HG03066 (cell line): ENCODE data around the gene SRP72.

Experiments
- ATAC-seq: cut with Tn5 transposase; IDR thresholded peaks from one replicate; pipeline ENCODE4 v1.9.1; 2021; ENCODE audit warnings: low read depth; ENCODE audit not compliant: unreplicated experiment

The SRP72 gene

GRCh38 chr4:56537147-56537546 lies 69.7 kb downstream of the SRP72 start:
- ATAC-seq = no peak

- ATAC-seq = no peak
Observed at GRCh38 chr4:56540826-56541225, 73.4 kb downstream of the SRP72 start.

GRCh38 chr4:56544573-56545131 lies 77.2 kb downstream of the SRP72 start:
- ATAC-seq = peak; percentile 97

GRCh38 chr4:56550642-56551041 lies 83.2 kb downstream of the SRP72 start:
- ATAC-seq = no peak

GRCh38 chr4:56551516-56551915 lies 84.1 kb downstream of the SRP72 start:
- no peak for ATAC-seq

- no peak for ATAC-seq
Observed at GRCh38 chr4:56552273-56552672, 84.9 kb downstream of the SRP72 start.
